Measurements from ENCODE around the gene DPM2. TPM values are rescaled to one million over a fixed set of nuclear protein-coding genes. Genes with fewer than 3 reads are reported as not detected.
A peak's percentile ranks its signal among the peaks of the same experiment; 100 is the strongest.

The DPM2 gene
- total RNA-seq, 1 experiment from 2014 or later: 51.9 TPM

- no peak for DNase-seq (ENCODE audit: low read depth)
These were observed 35.7 kb upstream of the DPM2 start for GRCh38 chr9:127973169-127974000.

GRCh38 chr9:127972236-127972871 lies 34.7 kb upstream of the DPM2 start:
- DNase-seq (ENCODE audit: low read depth): no peak

- DNase-seq (ENCODE audit: low read depth): no peak
These were observed 33.9 kb upstream of the DPM2 start for GRCh38 chr9:127971357-127972235.

GRCh38 chr9:127970401-127971313 lies 33.0 kb upstream of the DPM2 start:
- DNase-seq (ENCODE audit: low read depth): no peak

- DNase-seq (ENCODE audit: low read depth): peak; percentile 91
These were observed 31.2 kb upstream of the DPM2 start for GRCh38 chr9:127968700-127969383.

- peak; percentile 92 for DNase-seq (ENCODE audit: low read depth)
These were observed 30.4 kb upstream of the DPM2 start for GRCh38 chr9:127968042-127968441.

- no peak for DNase-seq (ENCODE audit: low read depth)
These were observed 29.6 kb upstream of the DPM2 start for GRCh38 chr9:127967151-127967809.

- DNase-seq (ENCODE audit: low read depth): no peak
These were observed 28.9 kb upstream of the DPM2 start for GRCh38 chr9:127966416-127967150.

GRCh38 chr9:127965953-127966352 lies 28.3 kb upstream of the DPM2 start:
- no peak for DNase-seq (ENCODE audit: low read depth)

GRCh38 chr9:127963359-127964064 lies 25.9 kb upstream of the DPM2 start:
- DNase-seq (ENCODE audit: low read depth): no peak

GRCh38 chr9:127963041-127963358 lies 25.3 kb upstream of the DPM2 start:
- no peak for DNase-seq (ENCODE audit: low read depth)

- DNase-seq (ENCODE audit: low read depth): no peak
These were observed 24.6 kb upstream of the DPM2 start for GRCh38 chr9:127962278-127962677.

- no peak for DNase-seq (ENCODE audit: low read depth)
These were observed 24.0 kb upstream of the DPM2 start for GRCh38 chr9:127961613-127962155.

- no peak for DNase-seq (ENCODE audit: low read depth)
These were observed 23.5 kb upstream of the DPM2 start for GRCh38 chr9:127961155-127961490.

- DNase-seq (ENCODE audit: low read depth): no peak
These were observed 22.9 kb upstream of the DPM2 start for GRCh38 chr9:127960410-127961154.

GRCh38 chr9:127959841-127960409 lies 22.3 kb upstream of the DPM2 start:
- DNase-seq (ENCODE audit: low read depth): no peak

- DNase-seq (ENCODE audit: low read depth): no peak
These were observed 21.7 kb upstream of the DPM2 start for GRCh38 chr9:127959398-127959797.

GRCh38 chr9:127958728-127959127 lies 21.1 kb upstream of the DPM2 start:
- DNase-seq (ENCODE audit: low read depth): no peak
